OCI-LY7 (cell line): ENCODE measurements around the gene TFAP2B. TPM values are rescaled to one million over a fixed set of nuclear protein-coding genes. Genes with fewer than 3 reads are reported as not detected.

ENCODE experiments used
- BruUV-seq: library from RNA; stranded (reverse); fragments of 400-500 nt; replicated peaks from 2 replicates; lab custom pipeline; 2021; lab: Mats Ljungman, UMichigan
- CTCF ChIA-PET: fragments of 300-600 bp; sonication (Branson Sonifier 250); formaldehyde crosslinking; loops from one replicate; lab custom pipeline; 2022; ENCODE audit warnings: antibody characterized with exemption; ENCODE audit not compliant: unreplicated experiment; lab: Charles Lee
- POLR2A ChIA-PET: fragments of 300-600 bp; sonication (Branson Sonifier 250); formaldehyde crosslinking; loops from one replicate; lab custom pipeline; 2022; ENCODE audit warnings: antibody characterized with exemption; lab: Charles Lee
- DNase-seq: peaks from one replicate; pipeline ENCODE4 v3.0.0-alpha.2; 2015; ENCODE audit warnings: low spot score
- H2AFZ ChIP-seq: fragments of 200-600 bp; sonication (generic), shearing (Covaris generic); 2 replicates; pipeline ENCODE4 v1.6.1; 2014; ENCODE audit warnings: mild to moderate bottlenecking, antibody characterized with exemption, low read length, moderate library complexity
- H3K27ac ChIP-seq: fragments of 200-600 bp; sonication (generic); 2 replicates; pipeline ENCODE4 v1.5.1; 2014; ENCODE audit warnings: mixed run types, low read depth, mild to moderate bottlenecking, moderate library complexity, low read length, inconsistent platforms; ENCODE audit not compliant: poor library complexity, severe bottlenecking
- H3K36me3 ChIP-seq: fragments of 200-600 bp; sonication (generic); 2 replicates; pipeline ENCODE4 v1.6.1; 2014; ENCODE audit warnings: mild to moderate bottlenecking, antibody characterized with exemption, low read length, moderate library complexity, mixed read lengths; ENCODE audit not compliant: insufficient read depth
- H3K4me1 ChIP-seq: fragments of 200-600 bp; sonication (generic); 2 replicates; pipeline ENCODE4 v1.5.1; 2014; ENCODE audit warnings: mild to moderate bottlenecking, low read length; ENCODE audit not compliant: insufficient read depth, poor library complexity, severe bottlenecking
- H3K4me2 ChIP-seq: fragments of 200-600 bp; sonication (generic); 2 replicates; pipeline ENCODE4 v1.6.1; 2014; ENCODE audit warnings: mild to moderate bottlenecking, low read length
- H3K4me3 ChIP-seq: fragments of 200-600 bp; sonication (generic); 2 replicates; pipeline ENCODE4 v1.5.1; 2014; ENCODE audit warnings: mild to moderate bottlenecking, low read depth, low read length; ENCODE audit not compliant: poor library complexity, severe bottlenecking
- H3K79me2 ChIP-seq: fragments of 200-600 bp; sonication (generic); 2 replicates; pipeline ENCODE4 v1.6.1; 2016; ENCODE audit warnings: low read depth, mild to moderate bottlenecking, low read length, moderate library complexity, mixed read lengths; ENCODE audit not compliant: insufficient read depth
- H3K9me2 ChIP-seq: fragments of 200-600 bp; sonication (generic); 2 replicates; pipeline ENCODE4 v1.6.1; 2016; ENCODE audit warnings: mild to moderate bottlenecking, low read length, mixed read lengths; ENCODE audit not compliant: insufficient read depth
- H3K9me3 ChIP-seq: fragments of 200-600 bp; sonication (generic); 2 replicates; pipeline ENCODE4 v1.6.1; 2014; ENCODE audit warnings: mild to moderate bottlenecking, mixed run types, low read length, mixed read lengths
- H4K20me1 ChIP-seq: fragments of 200-600 bp; sonication (generic); 2 replicates; pipeline ENCODE4 v1.6.1; 2014; ENCODE audit warnings: mild to moderate bottlenecking, antibody characterized with exemption, low read length, moderate library complexity, mixed read lengths; ENCODE audit not compliant: insufficient read depth
- EZH2phosphoT487 ChIP-seq: fragments of 200-600 bp; sonication (generic); IDR thresholded peaks from 2 replicates; pipeline ENCODE4 v1.6.1; 2018; ENCODE audit warnings: low read depth, borderline replicate concordance, mild to moderate bottlenecking, mixed run types, antibody characterized with exemption, low read length, moderate library complexity, mixed read lengths
- intact Hi-C: fragments of 100-400 bp; cut with micrococcal nuclease; formaldehyde crosslinking; loops from one replicate; pipeline ENCODE4 v1.10.0; 2022; ENCODE audit not compliant: unreplicated experiment
- total RNA-seq, 2 experiments: library from RNA; depleted of rRNA in 1 of 2; stranded (reverse); fragments of >200 nt in 1 of 2; shearing (Covaris generic) in 1 of 2; gene quantifications; 2 replicates each; pipeline ENCODE4 v1.2.3, GENCODE V29; 2014 to 2022
- TF ChIP-seq, protein P1 (sequence below): fragments of 200-600 bp; sonication (generic); conservative IDR thresholded peaks from 2 replicates; pipeline ENCODE4 v1.5.1; 2014; ENCODE audit warnings: mild to moderate bottlenecking, antibody characterized with exemption, low read length, moderate library complexity, mixed read lengths

TFAP2B gene
- total RNA-seq, 2 experiments from 2014 or later: not detected

DNA sequence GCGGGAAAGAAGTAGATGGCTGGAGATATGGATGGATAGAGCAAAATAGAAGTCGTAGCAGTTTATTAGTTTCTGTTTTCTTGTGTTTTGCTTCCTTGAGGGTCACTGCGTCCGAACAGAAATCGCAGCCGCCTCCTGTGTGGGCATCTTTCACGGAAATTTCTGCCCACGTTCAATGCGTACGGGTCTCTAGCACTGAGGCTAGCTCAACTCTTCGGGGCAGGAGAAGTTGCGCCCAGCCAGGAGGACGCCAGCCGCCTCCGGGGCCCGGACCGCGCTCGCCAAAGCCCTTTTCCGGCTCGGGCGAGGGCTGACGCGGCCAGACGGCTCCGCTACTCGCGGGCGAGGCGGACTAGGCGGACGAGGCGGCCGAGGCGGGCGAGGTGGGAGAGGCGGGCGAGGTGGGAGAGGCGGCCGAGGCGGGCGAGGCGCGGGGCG, 814 bp downstream of the TFAP2B start:
- H3K4me3 ChIP-seq: no peak overlapping the region
- CTCF ChIA-PET: no interaction called here
- H3K4me1 ChIP-seq: no peaks in the 10 kb centered on the region
- H3K4me2 ChIP-seq: no peak overlapping the region
- POLR2A ChIA-PET: interaction anchor here (0.5 kb wide), 1 partner anchor 635 kb away, joined by 7 read pairs; no protein-coding TSS in a partner anchor
- intact Hi-C loops: loop anchor here (5.0 to 10.0 kb wide), 5 partner anchors 715 to 1203 kb away; no protein-coding TSS in a partner anchor
- no peak overlapping the region for H3K27ac ChIP-seq
- DNase-seq: no peak
- H3K9me2 ChIP-seq: no peaks in the 10 kb centered on the region
- TF ChIP-seq, protein P1, sequence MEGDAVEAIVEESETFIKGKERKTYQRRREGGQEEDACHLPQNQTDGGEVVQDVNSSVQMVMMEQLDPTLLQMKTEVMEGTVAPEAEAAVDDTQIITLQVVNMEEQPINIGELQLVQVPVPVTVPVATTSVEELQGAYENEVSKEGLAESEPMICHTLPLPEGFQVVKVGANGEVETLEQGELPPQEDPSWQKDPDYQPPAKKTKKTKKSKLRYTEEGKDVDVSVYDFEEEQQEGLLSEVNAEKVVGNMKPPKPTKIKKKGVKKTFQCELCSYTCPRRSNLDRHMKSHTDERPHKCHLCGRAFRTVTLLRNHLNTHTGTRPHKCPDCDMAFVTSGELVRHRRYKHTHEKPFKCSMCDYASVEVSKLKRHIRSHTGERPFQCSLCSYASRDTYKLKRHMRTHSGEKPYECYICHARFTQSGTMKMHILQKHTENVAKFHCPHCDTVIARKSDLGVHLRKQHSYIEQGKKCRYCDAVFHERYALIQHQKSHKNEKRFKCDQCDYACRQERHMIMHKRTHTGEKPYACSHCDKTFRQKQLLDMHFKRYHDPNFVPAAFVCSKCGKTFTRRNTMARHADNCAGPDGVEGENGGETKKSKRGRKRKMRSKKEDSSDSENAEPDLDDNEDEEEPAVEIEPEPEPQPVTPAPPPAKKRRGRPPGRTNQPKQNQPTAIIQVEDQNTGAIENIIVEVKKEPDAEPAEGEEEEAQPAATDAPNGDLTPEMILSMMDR: no peak
- no peak for TF ChIP-seq EZH2phosphoT487
- no TSS peak for BruUV-seq
- no peaks in the 10 kb centered on the region for H4K20me1 ChIP-seq
- no peak overlapping the region for H2AFZ ChIP-seq
- H3K9me3 ChIP-seq: no peaks in the 10 kb centered on the region
- no peaks in the 10 kb centered on the region for H3K79me2 ChIP-seq
- H3K36me3 ChIP-seq: no peaks in the 10 kb centered on the region

DNA sequence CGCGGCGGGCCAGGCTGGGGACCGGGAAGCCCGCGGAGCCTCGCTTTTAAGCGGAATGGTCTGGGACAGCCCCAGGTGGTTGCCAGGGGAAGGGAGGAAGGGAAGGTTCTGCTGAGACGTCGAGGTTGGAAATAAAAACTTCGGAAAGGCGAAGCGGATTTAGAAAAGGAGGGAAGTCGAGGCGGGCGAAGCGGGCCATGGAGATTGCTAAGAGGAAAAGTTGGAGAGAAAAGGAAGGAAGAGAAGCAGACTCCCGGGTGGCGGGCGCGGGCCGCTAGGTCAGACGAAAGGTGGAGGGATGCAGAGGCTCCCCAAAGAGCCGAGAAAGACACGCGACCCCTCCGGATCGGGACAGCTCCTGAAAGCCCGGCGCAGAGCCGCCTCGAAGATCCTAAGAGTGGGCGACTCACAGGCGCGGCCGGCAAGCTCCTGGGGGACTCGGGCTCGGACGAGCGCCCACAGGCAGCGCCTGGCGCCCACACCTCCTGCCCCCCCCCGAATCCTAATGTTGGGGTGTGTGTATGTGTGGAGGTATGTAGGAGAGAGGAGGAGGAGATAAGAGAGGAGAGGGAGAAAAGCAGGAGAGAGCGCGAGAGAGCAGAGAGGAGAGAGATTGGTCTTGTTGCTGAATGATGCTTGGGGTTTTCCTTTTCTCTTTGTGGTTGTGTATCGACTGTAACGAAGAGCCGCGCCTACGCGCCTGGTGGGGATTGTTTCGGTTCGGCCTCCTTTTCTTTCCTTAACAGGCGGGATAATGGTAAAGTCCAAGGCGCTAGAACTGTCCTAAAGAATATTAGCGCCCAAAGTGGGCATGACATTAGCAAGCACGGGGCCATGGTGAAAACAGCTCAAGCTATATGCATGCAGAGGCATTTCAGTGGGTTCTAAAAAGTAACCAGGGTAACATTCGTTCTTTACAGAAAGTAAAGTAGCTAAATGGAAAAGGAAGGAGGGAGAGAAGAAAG, 1.5 kb downstream of the TFAP2B start:
- H3K79me2 ChIP-seq: no peaks in the 10 kb centered on the region
- ChIA-PET POLR2A (interaction anchor here (0.7 kb wide), 1 partner anchor 810 kb away, joined by 4 read pairs; no protein-coding TSS in a partner anchor), CTCF (no interaction called here)
- H3K9me2 ChIP-seq: no peaks in the 10 kb centered on the region
- no peak for TF ChIP-seq EZH2phosphoT487
- TF ChIP-seq, protein P1: no peak
- H4K20me1 ChIP-seq: no peaks in the 10 kb centered on the region
- H3K36me3 ChIP-seq: no peaks in the 10 kb centered on the region
- no peaks in the 10 kb centered on the region for H3K4me1 ChIP-seq
- no TSS peak for BruUV-seq
- no peak overlapping the region for H3K4me2 ChIP-seq
- H2AFZ ChIP-seq: no peak overlapping the region
- H3K4me3 ChIP-seq: no peak overlapping the region
- no peak overlapping the region for H3K27ac ChIP-seq
- no peaks in the 10 kb centered on the region for H3K9me3 ChIP-seq
- no peak for DNase-seq
- intact Hi-C loops: loop anchor here (5.0 to 10.0 kb wide), 5 partner anchors 715 to 1202 kb away; no protein-coding TSS in a partner anchor
